ENCODE data around the gene GSTA1.
"Not testable (repeated sequence)": the region's sequence is repeated elsewhere in the genome, so short reads cannot be mapped to it uniquely, and the experiment has no call there.

Gene GSTA1

DNA sequence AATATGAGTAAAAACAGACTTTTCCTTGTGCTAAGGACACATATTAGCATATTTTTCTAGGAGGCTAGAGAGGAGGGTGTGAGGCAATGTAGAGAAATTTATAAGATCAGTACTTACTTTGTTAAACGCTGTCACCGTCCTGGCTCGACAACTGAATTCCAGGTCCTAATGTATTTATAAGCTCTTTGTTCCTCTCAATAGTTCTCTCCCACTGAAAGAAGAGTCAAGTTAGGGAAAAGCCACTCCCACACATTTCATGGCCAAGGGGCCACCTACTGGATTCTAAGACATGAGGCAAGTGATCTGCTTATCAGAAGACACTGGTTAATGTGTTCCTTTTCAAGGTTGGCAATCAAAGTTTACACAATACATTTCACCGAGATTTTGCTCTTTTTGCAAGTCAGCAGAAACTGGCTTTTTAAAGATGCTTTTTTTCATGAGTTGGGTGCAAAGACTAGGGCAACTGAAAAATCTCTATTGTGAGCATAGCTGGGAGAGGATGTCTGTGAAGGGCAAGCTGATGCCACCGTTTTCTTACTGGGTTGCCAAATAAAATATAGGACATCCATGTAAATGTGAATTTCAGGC lies at the start of gene GSTA1:
Gene GSTA1 (minus strand): TSS at position 149 of the 588 bp plus-strand sequence. CDS start 4,549 bp downstream, outside the sequence.
- not testable (repeated sequence) for DNase-seq

- no peak for DNase-seq
Measured at GRCh38 chr6:52849137-52849536, 45.5 kb upstream of the GSTA1 start.

DNA sequence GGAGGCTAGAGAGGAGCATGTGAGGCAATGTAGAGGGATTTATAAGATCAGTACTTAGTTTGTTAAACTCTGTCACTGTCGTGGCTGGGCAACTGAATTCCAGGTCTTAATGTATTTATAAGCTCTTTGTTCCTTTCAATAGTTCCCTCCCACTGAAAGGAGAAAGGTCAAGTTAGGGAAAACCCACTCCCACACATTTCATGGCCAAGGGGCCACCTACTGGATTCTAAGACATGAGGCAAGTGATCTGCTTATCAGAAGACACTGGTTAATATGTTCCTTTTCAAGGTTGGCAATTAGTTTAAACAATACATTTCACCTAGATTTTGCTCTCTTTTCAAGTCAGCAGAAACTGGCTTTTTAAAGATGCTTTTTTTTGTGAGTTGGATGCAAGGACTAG lies 42.4 kb upstream of the GSTA1 start:
- DNase-seq: no peak

GRCh38 chr6:52843605-52844004 lies 40.0 kb upstream of the GSTA1 start:
- no peak for DNase-seq

- peak; percentile 13 for DNase-seq
Measured at GRCh38 chr6:52840763-52841585, 37.4 kb upstream of the GSTA1 start, which contains the start of gene GSTA5. GSTA5 (minus strand) TSS chr6:52840813.

GRCh38 chr6:52839124-52840055 lies 35.8 kb upstream of the GSTA1 start:
- DNase-seq: peak; percentile 61

DNA sequence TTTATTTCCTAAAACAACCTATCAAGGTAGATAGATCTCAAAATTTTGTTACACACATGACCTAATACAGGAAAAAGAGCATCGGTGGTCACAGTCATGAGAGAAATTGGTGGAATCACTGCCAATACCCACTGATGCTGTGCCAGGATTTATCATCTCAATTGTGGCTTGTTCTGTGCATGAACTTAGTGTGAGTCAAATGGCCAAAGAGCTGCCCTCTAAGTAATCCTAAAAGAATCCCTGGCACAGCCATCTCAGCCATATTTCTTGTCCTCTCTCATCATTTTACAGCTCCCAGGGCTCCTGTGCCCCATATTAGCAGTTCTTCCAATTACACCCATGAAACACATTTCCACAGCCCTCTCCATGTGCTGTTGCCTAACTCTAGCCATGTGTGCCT lies 30.9 kb upstream of the GSTA1 start:
- DNase-seq: peak; percentile 4

- not testable (repeated sequence) for DNase-seq
Measured at GRCh38 chr6:52830869-52831268, 27.3 kb upstream of the GSTA1 start.

GRCh38 chr6:52829046-52829817 lies 25.6 kb upstream of the GSTA1 start:
- DNase-seq: no peak

DNA sequence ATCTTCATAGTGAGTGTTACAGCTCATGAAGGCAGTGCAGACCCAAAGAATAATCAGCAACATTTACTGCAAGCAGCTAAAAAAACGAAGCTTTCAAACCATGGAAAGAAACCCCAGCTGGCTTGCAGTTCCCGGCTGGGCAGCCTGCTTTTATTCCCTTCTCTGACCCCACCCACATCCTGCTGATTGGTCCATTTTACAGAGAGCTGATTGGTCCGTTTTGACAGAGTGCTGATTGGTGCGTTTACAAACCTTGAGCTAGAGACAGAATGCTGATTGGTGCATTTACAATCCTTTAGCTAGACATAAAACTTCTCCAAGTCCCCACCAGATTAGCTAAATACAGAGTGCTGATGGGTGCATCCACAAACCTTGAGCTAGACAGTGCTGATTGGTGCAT lies 25.0 kb upstream of the GSTA1 start:
- not testable (repeated sequence) for DNase-seq

GRCh38 chr6:52827073-52827783 lies 23.6 kb upstream of the GSTA1 start:
- DNase-seq: not testable (repeated sequence)

DNA sequence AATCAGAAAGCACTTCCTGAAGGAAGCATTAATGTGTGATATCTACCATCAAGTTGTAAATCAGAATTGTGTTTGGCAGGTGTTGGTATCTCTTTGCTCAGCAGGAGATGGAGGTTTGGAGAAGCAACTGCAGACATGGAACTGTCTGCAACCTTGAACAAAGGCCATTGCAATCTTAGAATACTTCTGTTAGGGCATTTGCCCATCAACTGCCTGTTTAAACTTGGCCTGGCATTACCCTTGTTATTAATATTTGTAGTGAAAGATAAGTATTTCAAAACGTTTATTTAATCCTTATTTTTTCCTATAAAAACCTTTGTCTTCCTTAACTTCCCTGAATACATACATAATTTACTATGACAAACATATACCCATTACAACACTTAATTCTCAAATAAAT lies 22.9 kb upstream of the GSTA1 start:
- no peak for DNase-seq

- not testable (repeated sequence) for DNase-seq
Measured at GRCh38 chr6:52825900-52826459, 22.4 kb upstream of the GSTA1 start.

DNA sequence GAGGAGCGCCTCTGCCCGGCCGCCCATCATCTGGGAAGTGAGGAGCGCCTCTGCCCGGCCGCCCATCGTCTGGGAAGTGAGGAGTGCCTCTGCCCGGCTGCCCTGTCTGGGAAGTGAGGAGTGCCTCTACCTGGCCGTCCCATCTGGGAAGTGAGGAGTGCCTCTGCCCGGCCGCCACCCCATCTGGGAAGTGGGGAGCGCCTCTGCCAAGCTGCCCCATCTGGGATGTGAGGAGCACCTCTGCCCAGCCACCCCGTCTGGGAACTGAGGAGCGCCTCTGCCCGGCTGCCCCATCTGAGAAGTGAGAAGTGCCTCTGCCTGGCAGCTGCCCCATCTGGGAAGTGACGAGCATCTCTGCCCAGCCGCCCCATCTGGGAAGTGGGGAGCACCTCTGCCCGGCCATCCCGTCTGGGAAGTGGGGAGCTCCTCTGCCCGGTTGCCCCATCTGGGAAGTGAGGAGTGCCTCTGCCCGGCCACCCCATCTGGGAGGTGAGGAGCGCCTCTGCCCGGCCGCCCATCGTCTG lies 21.7 kb upstream of the GSTA1 start:
- DNase-seq: not testable (repeated sequence)

GRCh38 chr6:52821842-52822241 lies 18.2 kb upstream of the GSTA1 start:
- DNase-seq: no peak

DNA sequence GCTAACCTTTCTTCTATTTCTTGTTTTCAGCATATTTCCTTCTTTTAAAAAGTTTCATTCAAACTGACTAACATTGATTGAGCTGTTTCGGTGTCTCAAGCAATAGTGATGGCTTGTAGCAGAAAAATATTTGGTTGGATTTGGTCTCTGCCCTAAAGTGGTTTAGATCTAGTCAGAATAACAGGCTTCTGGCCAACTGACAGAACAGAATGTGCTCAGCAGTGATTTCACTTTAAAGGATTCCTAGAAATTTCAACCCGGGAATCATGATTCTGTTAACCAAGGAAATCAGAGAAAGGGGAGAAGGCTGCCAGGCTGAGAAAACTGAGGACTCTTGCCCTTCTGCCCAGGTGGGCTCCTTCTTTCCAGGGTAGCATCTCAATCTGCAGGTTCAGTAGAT lies 16.6 kb upstream of the GSTA1 start:
- peak; percentile 60 for DNase-seq

DNA sequence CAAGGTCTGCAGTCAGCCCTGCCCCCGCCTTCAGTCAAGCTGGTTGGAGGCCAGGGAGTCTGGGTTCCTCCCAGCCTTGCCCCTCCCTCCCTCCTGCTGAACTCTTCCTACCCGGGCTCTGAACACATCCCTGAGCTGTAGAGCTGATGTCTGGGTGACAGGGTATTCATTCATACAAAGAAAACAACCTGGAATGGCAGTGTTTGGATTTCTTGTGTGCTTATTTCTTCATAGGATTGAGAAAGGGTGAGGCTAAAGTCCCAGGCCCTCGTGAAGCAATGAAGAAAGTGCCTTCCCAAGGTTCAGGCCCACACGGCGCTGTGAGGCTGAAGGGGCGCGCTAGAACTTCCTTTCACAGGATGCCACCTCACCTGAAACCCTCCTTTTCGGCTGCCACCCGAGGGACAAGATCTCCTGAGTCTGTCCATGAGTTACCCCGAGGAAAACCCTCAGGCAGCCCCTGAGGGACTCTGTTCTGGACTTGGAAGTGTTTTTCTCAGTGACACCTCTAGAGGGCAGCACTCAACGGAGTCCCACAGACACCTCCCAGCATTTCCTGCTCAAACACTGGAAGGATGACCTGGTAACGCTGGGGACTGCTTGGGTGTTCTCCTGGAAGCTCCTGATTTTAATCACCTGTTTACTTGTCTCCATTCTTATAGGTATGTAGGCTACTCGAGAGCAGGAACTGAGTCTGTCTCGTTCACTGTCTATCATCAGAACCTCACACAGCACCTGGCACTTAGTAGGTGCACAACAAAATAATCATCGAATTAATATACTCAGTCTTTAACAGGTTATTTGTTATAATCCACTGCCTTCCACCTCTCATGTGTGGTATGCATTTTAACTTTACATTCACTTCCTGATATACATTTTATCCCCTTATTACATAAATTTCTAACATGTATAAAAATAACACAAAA lies 11.8 kb upstream of the GSTA1 start:
- peak; percentile 61 for DNase-seq

GRCh38 chr6:52814545-52814944 lies 10.9 kb upstream of the GSTA1 start:
- not testable (repeated sequence) for DNase-seq

- not testable (repeated sequence) for DNase-seq
Measured at GRCh38 chr6:52809777-52810176, 6.2 kb upstream of the GSTA1 start.

DNA sequence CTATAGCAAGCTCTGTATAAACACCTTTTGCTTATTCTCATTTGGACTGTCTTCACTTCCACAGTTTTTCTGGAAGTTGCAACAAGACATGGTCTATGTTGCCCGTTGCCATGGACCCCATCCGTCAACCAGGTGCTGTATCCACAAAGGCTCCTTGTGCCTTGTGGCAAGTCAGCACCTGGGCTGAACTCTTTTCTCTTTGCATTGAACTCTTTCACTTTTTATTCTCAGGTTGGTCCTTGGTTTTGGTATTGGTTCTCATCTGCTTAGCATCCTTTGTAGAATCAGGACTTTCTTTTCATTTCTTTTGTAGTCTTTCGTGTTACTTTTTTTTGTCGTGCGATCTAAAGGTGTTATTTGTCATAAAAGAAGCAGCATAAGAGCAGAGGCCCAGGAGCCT lies 5.0 kb upstream of the GSTA1 start:
- no peak for DNase-seq

Data from fibroblast of upper back skin (primary cell).